ENCODE measurements around the gene PDSS2. TPM values are rescaled to one million over a fixed set of nuclear protein-coding genes. Genes with fewer than 3 reads are reported as not detected.
A peak's percentile ranks its signal among the peaks of the same experiment; 100 is the strongest.

PDSS2 gene
- total and polyA plus RNA-seq, 4 donors = 10.5 to 20.9 (median 16.0) TPM

- TF ChIP-seq FOXA1 (IDR thresholded peaks at IDR 0.05) = no peak
- TF ChIP-seq TAF1 (conservative IDR thresholded peaks at IDR 0.05) = no peak
- no peak for TF ChIP-seq JUND (IDR thresholded peaks at IDR 0.05)
- no peak for TF ChIP-seq YY1 (IDR thresholded peaks at IDR 0.05)
- no peak for TF ChIP-seq REST (IDR thresholded peaks at IDR 0.05)
- TF ChIP-seq MAX (IDR thresholded peaks at IDR 0.05) = no peak
- peak; percentile 32 to 60 for TF ChIP-seq RAD21 (IDR thresholded peaks at IDR 0.05)
- no peak for TF ChIP-seq HNF4A (conservative IDR thresholded peaks at IDR 0.05)
- TF ChIP-seq CTCF (IDR thresholded peaks at IDR 0.05; ENCODE audit: low read depth, low read length, missing input control) = peak; percentile 89
- TF ChIP-seq NR2F2 (IDR thresholded peaks at IDR 0.05) = no peak
- no peak for TF ChIP-seq SP1 (IDR thresholded peaks at IDR 0.05)
- no peak for TF ChIP-seq GABPA (IDR thresholded peaks at IDR 0.05 in 1 of 2, conservative IDR thresholded peaks at IDR 0.05 in 1 of 2)
- under 1% methylated on average over 116 of the region's 116 CpGs for WGBS
- H3K4me3 ChIP-seq (ENCODE audit: low read depth in 1 of 3, low read length in 3 of 3) = peak overlapping the region; percentile 14 to 93 (median 52)
- no peaks in the 10 kb centered on the region for H3K9me3 ChIP-seq (ENCODE audit: control insufficient read depth in 4 of 4, low read length in 3 of 4)
- H3K9ac ChIP-seq (ENCODE audit: low read depth in 1 of 2, low read length in 2 of 2) = peak overlapping the region in 1 of 2 donors; percentile 8
- DNase-seq (ENCODE audit: low spot score) = peak; percentile 86
- peak overlapping the region; percentile 39 to 65 for H3K27ac ChIP-seq (ENCODE audit: low read depth in 1 of 2, low read length in 2 of 2)
- H3K36me3 ChIP-seq (ENCODE audit: control insufficient read depth in 4 of 4, insufficient read depth in 3 of 4, low read depth in 1 of 4, low read length in 3 of 4) = no peaks in the 10 kb centered on the region
- H3K4me1 ChIP-seq (ENCODE audit: control insufficient read depth in 4 of 4, insufficient read depth in 4 of 4, low read length in 3 of 4) = peaks cover 0 to 21% (median 16%) of the 10 kb centered on the region in 4 donors
- no peaks in the 10 kb centered on the region for H3K27me3 ChIP-seq (ENCODE audit: control insufficient read depth in 4 of 4, insufficient read depth in 4 of 4, low read length in 3 of 4)
Observed at GRCh38 chr6:107114213-107114925, 345.0 kb downstream of the PDSS2 start.

DNA sequence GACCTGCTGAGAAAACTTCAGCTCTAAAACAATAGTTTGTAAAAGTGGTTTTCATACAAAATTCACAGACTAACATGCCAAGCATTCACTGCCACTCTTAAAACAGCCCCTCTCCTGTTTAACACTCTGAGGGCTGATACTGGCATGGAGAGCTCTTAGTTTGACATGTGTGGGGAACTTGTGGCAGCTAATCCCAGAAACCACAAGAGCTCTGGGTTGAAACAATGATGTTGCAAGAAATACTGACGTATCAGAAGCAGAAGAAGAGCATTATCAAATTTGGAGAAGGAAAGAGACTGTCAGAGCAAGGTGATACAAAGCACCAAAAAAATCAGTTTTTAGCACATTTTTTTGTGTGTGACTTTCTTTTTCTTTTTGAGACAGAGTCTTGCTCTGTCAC is 349.2 kb downstream of the PDSS2 start:
- Histone ChIP-seq H3K9ac (ENCODE audit: low read depth in 1 of 2, low read length in 2 of 2) (no peak overlapping the region), H3K27me3 (ENCODE audit: control insufficient read depth in 4 of 4, insufficient read depth in 4 of 4, low read length in 3 of 4) (no peaks in the 10 kb centered on the region), H3K36me3 (ENCODE audit: control insufficient read depth in 4 of 4, insufficient read depth in 3 of 4, low read depth in 1 of 4, low read length in 3 of 4) (no peaks in the 10 kb centered on the region), H3K4me1 (ENCODE audit: control insufficient read depth in 4 of 4, insufficient read depth in 4 of 4, low read length in 3 of 4) (peaks cover 0 to 8% (median 6%) of the 10 kb centered on the region in 4 donors), H3K9me3 (ENCODE audit: control insufficient read depth in 4 of 4, low read length in 3 of 4) (no peaks in the 10 kb centered on the region), H3K4me3 (ENCODE audit: low read depth in 1 of 3, low read length in 3 of 3) (no peak overlapping the region), H3K27ac (ENCODE audit: low read depth in 1 of 2, low read length in 2 of 2) (no peak overlapping the region)
- DNase-seq (ENCODE audit: low spot score) = no peak
- WGBS = 83% methylated on average over 1 of the region's 1 CpG
- TF ChIP-seq NR2F2 (IDR thresholded peaks at IDR 0.05) (no peak), SP1 (IDR thresholded peaks at IDR 0.05) (no peak), FOXA1 (IDR thresholded peaks at IDR 0.05) (no peak), CTCF (IDR thresholded peaks at IDR 0.05; ENCODE audit: low read depth, low read length, missing input control) (no peak), GABPA (IDR thresholded peaks at IDR 0.05 in 1 of 2, conservative IDR thresholded peaks at IDR 0.05 in 1 of 2) (no peak), HNF4A (conservative IDR thresholded peaks at IDR 0.05) (no peak)
